CD4-positive, alpha-beta T cell (primary cell): ENCODE results near the gene LYPD6. TPM values are rescaled to one million over a fixed set of nuclear protein-coding genes. Genes with fewer than 3 reads are reported as not detected.

Source experiments
- ATAC-seq: fragments of 200-7000 bp; cut with Tn5 transposase; one replicate; pipeline ENCODE4 v1.10.0; 2022; ENCODE audit warnings: mild to moderate bottlenecking; ENCODE audit not compliant: poor library complexity
- CTCF ChIA-PET: fragments of 350-600 bp; sonication (Branson Sonifier 250); formaldehyde crosslinking; loops from one replicate; lab custom pipeline; 2021; ENCODE audit warnings: antibody characterized with exemption, inconsistent platforms; lab: Charles Lee
- POLR2A ChIA-PET: fragments of 350-600 bp; sonication (Branson Sonifier 250); formaldehyde crosslinking; loops from one replicate; lab custom pipeline; 2021; ENCODE audit warnings: antibody characterized with exemption, inconsistent platforms; lab: Charles Lee
- DNase-seq, 14 experiments: peaks; one replicate each; pipeline ENCODE4 v3.0.0-alpha.2; 2013 to 2020; ENCODE audit warnings: mixed read lengths in 2 of 14
- H3K27ac ChIP-seq, 2 donors: one replicate each; pipeline versions ENCODE4 v1.5.1 to v1.7.0; 2013; ENCODE audit warnings: low read length in 2 of 2, low read depth in 1 of 2, mild to moderate bottlenecking in 1 of 2
- H3K27me3 ChIP-seq, 2 experiments: 1 replicate in 1 of 2; 2 replicates in 1 of 2; pipeline versions ENCODE4 v1.6.1 to v1.7.0; 2013; ENCODE audit warnings: low read length in 2 of 2, control low read depth in 1 of 2, mild to moderate bottlenecking in 1 of 2, moderate library complexity in 1 of 2; ENCODE audit not compliant: insufficient read depth in 2 of 2, control insufficient read depth in 1 of 2
- H3K36me3 ChIP-seq: one replicate; pipeline ENCODE4 v1.6.1; 2013; ENCODE audit warnings: low read length, control low read depth; ENCODE audit not compliant: insufficient read depth
- H3K4me1 ChIP-seq: one replicate; pipeline ENCODE4 v1.6.1; 2013; ENCODE audit warnings: low read length, control low read depth; ENCODE audit not compliant: insufficient read depth
- H3K4me3 ChIP-seq: one replicate; pipeline ENCODE4 v1.5.1; 2013; ENCODE audit warnings: mild to moderate bottlenecking, low read length, moderate library complexity
- H3K9me3 ChIP-seq, 2 experiments: 1 replicate in 1 of 2; 2 replicates in 1 of 2; pipeline versions ENCODE4 v1.6.1 to v1.7.0; 2013; ENCODE audit warnings: low read length in 2 of 2, mild to moderate bottlenecking in 2 of 2, control low read depth in 1 of 2, moderate library complexity in 1 of 2; ENCODE audit not compliant: control insufficient read depth in 1 of 2, insufficient read depth in 1 of 2
- H3K27ac Mint-ChIP-seq: one replicate; pipeline ENCODE4 v1.8.0; 2020; ENCODE audit warnings: mixed read lengths
- H3K27me3 Mint-ChIP-seq: one replicate; pipeline ENCODE4 v1.8.0; 2021; ENCODE audit warnings: mixed read lengths
- H3K36me3 Mint-ChIP-seq: one replicate; pipeline ENCODE4 v1.8.0; 2021; ENCODE audit warnings: low read depth, mixed read lengths
- H3K4me1 Mint-ChIP-seq: one replicate; pipeline ENCODE4 v1.8.0; 2021; ENCODE audit warnings: low read depth, mixed read lengths
- H3K4me3 Mint-ChIP-seq: one replicate; pipeline ENCODE4 v1.8.0; 2020; ENCODE audit warnings: mild to moderate bottlenecking, mixed read lengths
- H3K9me3 Mint-ChIP-seq: one replicate; pipeline ENCODE4 v1.8.0; 2020; ENCODE audit warnings: mixed read lengths
- intact Hi-C, 2 experiments: fragments of 100-400 bp; cut with DNase I in 1 of 2; cut with micrococcal nuclease in 1 of 2; formaldehyde crosslinking; loops; one replicate each; pipeline versions ENCODE4 v1.15.1 to v1.9.0; 2023 to 2025; cut with DNase I, micrococcal nuclease
- total RNA-seq, 174 experiments: library from RNA in 2 of 174; stranded (reverse) in 2 of 174; gene quantifications; one replicate each; pipeline ENCODE4 v1.2.3 and lab custom pipeline; 2021 to 2026
- TF ChIP-seq, protein P1 (sequence below): fragments of 200-600 bp; IDR thresholded peaks from one replicate; pipeline ENCODE4 v1.8.0; 2022; ENCODE audit warnings: antibody characterized with exemption, mild to moderate bottlenecking

LYPD6 gene
- total RNA-seq, 2 experiments from 2014 or later, result not detected

DNA sequence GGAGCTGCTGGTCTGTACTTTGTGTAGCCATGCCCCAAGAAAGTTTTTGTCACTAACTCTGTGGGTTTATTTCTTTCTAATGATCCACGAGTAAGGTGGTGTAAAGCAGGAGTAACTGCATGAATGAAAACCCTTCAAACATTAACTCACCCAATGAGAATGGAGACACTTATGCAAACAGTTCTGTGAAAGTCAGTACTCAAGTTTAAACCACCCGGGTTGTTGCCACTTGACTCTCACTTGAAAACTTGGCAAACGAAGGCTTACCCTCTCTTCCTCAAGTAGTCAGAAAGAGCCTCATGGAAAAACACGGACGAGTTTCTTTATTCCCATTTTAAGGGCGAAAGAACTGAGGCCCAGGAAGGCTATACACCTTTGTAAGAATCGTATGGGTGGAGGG is 139.7 kb downstream of the LYPD6 start:
- no peak overlapping the region for H3K4me3 ChIP-seq

GRCh38 chr2:149472413-149472812 is 142.0 kb downstream of the LYPD6 start:
- H3K4me1 ChIP-seq, result no peaks in the 10 kb centered on the region
- ATAC-seq (no peak), DNase-seq (no peak)
- H3K9me3 Mint-ChIP-seq, result no peaks in the 10 kb centered on the region
- POLR2A ChIA-PET, result no interaction called here
- no peak overlapping the region for H3K4me3 ChIP-seq
- TF ChIP-seq, protein P1, sequence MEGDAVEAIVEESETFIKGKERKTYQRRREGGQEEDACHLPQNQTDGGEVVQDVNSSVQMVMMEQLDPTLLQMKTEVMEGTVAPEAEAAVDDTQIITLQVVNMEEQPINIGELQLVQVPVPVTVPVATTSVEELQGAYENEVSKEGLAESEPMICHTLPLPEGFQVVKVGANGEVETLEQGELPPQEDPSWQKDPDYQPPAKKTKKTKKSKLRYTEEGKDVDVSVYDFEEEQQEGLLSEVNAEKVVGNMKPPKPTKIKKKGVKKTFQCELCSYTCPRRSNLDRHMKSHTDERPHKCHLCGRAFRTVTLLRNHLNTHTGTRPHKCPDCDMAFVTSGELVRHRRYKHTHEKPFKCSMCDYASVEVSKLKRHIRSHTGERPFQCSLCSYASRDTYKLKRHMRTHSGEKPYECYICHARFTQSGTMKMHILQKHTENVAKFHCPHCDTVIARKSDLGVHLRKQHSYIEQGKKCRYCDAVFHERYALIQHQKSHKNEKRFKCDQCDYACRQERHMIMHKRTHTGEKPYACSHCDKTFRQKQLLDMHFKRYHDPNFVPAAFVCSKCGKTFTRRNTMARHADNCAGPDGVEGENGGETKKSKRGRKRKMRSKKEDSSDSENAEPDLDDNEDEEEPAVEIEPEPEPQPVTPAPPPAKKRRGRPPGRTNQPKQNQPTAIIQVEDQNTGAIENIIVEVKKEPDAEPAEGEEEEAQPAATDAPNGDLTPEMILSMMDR, result no peak
- peaks cover 7% of the 10 kb centered on the region for H3K27me3 Mint-ChIP-seq
- no peak overlapping the region for H3K27ac ChIP-seq
- H3K36me3 ChIP-seq, result no peaks in the 10 kb centered on the region
- no peaks in the 10 kb centered on the region for H3K36me3 Mint-ChIP-seq
- no peaks in the 10 kb centered on the region for H3K4me1 Mint-ChIP-seq
- H3K27ac Mint-ChIP-seq, result no peak overlapping the region
- no peaks in the 10 kb centered on the region for H3K27me3 ChIP-seq
- intact Hi-C loops, result no loop called here
- CTCF ChIA-PET, result no interaction called here
- H3K9me3 ChIP-seq, result no peaks in the 10 kb centered on the region
- H3K4me3 Mint-ChIP-seq, result no peak overlapping the region

More for the DNA sequence above, 139.7 kb downstream of the LYPD6 start:
- Mint-ChIP-seq H3K4me1 (no peaks in the 10 kb centered on the region), H3K36me3 (no peaks in the 10 kb centered on the region), H3K27ac (no peak overlapping the region), H3K4me3 (no peak overlapping the region), H3K9me3 (no peaks in the 10 kb centered on the region), H3K27me3 (peaks cover 7% of the 10 kb centered on the region)
- POLR2A ChIA-PET, result no interaction called here
- no peaks in the 10 kb centered on the region for H3K4me1 ChIP-seq
- intact Hi-C loops, result no loop called here
- H3K9me3 ChIP-seq, result no peaks in the 10 kb centered on the region
- no peak for ATAC-seq
- H3K27me3 ChIP-seq, result no peaks in the 10 kb centered on the region
- H3K36me3 ChIP-seq, result no peaks in the 10 kb centered on the region
- DNase-seq, result no peak
- no peak overlapping the region for H3K27ac ChIP-seq
- CTCF ChIA-PET, result no interaction called here
- TF ChIP-seq, protein P1, result no peak

DNA sequence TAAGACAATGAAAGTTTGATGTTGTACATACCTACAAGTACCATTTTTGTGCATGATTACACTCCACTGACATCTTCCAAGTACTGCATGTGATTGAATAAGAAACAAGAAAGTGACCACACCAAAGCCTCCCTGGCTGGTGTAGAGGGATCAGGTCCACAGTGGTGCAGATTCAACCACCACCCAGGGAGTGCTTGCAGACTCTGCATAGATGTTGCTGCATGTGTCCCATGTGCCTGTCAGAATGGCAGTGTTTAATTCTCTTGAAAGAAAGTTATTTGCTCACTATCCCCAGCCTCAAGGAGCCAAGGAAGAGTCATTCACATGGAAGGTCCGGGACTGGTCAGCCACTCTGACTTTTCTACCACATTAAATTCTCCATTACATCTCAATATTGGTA is 142.7 kb downstream of the LYPD6 start:
- intact Hi-C loops, result no loop called here

More for the DNA sequence above, 142.7 kb downstream of the LYPD6 start:
- Mint-ChIP-seq H3K27ac (no peak overlapping the region), H3K36me3 (no peaks in the 10 kb centered on the region), H3K27me3 (peaks cover 11% of the 10 kb centered on the region), H3K4me3 (no peak overlapping the region), H3K4me1 (no peaks in the 10 kb centered on the region), H3K9me3 (no peaks in the 10 kb centered on the region)
- DNase-seq (no peak), ATAC-seq (no peak)
- H3K27ac ChIP-seq, result no peak overlapping the region
- ChIA-PET CTCF (no interaction called here), POLR2A (no interaction called here)
- no peak overlapping the region for H3K4me3 ChIP-seq
- TF ChIP-seq, protein P1, result no peak
- no peaks in the 10 kb centered on the region for H3K27me3 ChIP-seq
- no peaks in the 10 kb centered on the region for H3K36me3 ChIP-seq
- no peaks in the 10 kb centered on the region for H3K9me3 ChIP-seq
- no peaks in the 10 kb centered on the region for H3K4me1 ChIP-seq
